T-helper 2 cell treated with Interferon-gamma antibody and Interleukin-4, amounts not matched to agents 5 μg/mL and 100 μg/mL, for 36 hours (primary cell): ENCODE results near the gene SP6.

ENCODE experiments used
- DNase-seq: peaks from one replicate; pipeline ENCODE4 v3.0.0; 2021; ENCODE audit warnings: low spot score
- H3K27ac Mint-ChIP-seq: one replicate; pipeline ENCODE4 v1.8.0; 2021; ENCODE audit warnings: mild to moderate bottlenecking, mixed read lengths
- H3K27me3 Mint-ChIP-seq: one replicate; pipeline ENCODE4 v1.8.0; 2021; ENCODE audit warnings: low read depth, mixed read lengths
- H3K36me3 Mint-ChIP-seq: one replicate; pipeline ENCODE4 v1.8.0; 2021; ENCODE audit warnings: low read depth, mixed read lengths
- H3K4me1 Mint-ChIP-seq: one replicate; pipeline ENCODE4 v1.8.0; 2021; ENCODE audit warnings: low read depth, mixed read lengths
- H3K4me3 Mint-ChIP-seq: one replicate; pipeline ENCODE4 v1.8.0; 2022; ENCODE audit warnings: mild to moderate bottlenecking, moderate library complexity, mixed read lengths
- H3K9me3 Mint-ChIP-seq: one replicate; pipeline ENCODE4 v1.8.0; 2021; ENCODE audit warnings: mixed read lengths

Gene SP6

DNA sequence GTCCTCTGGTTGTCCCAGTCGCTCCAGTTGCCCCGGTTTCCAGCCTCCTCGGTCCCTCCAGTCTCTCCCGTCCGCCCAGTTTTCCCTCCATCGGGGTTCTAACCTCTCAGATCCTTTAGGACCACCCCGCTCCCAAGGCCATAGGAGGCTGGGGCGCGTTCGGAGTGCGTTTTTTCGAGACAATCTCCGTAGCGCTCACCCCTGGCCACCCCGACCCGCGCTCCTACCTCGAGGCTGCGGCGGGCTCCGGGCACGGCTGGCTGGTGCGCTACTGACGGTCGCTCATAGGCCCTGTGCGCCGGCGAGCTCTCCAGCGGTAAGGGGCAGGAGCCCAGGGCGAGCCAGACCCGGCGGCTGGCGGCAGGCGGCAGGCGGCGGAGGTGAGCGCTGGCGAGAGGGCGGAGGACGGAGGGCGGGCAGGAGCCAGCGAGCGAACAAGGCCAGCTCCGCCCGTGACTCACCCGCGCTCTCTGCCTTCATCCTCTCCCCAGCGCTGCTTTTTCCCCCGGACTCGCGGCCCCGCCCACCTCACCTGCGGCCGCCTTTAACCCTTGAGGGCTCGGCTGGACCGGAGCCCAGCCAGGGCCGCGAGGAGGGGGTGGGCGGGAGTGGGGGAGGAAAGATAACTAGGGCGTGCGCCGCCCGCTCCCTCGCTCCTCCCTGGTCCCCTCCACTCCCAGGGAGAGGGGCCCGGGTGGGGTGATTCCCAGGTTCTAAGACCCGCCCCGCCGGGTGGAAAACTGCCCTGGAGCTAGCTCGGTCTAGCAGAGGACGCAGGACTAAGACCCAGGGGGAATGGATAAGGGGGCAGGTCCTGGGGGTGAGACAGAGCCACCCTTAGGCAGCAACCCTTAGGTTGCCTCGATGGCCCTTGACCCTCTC, at the start of gene SP6:
Gene SP6 (minus strand): TSS at position 472 of the 882 bp plus-strand sequence. CDS start 2,734 bp downstream, outside the sequence.
- Mint-ChIP-seq H3K27ac (no peak within 1 kb of the TSS), H3K4me3 (peak within 1 kb of the TSS; percentile 47)
- DNase-seq = peak; percentile 65

DNA sequence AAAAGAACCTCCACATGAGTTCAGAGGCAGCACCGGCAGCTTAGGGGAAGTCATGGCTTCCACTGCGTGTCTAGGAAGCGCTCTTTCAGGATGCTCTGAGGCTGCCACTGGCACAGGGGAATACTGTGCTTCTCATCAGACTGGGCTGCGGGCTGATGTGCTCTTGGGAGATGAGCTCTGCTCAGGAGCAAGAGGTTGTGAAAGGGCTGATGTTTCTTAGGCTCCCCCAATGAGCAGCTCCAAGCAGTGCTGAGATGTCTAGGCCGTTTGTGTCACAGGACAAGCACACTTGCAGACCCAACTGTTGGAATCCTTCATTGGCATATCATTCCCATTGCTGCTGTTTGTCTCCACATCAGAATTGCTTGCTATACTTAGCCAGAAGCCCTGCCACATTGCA, 48.7 kb upstream of the SP6 start:
- Mint-ChIP-seq H3K27me3 (no peaks in the 10 kb centered on the region), H3K36me3 (peaks cover 19% of the 10 kb centered on the region), H3K9me3 (no peaks in the 10 kb centered on the region), H3K27ac (no peak overlapping the region), H3K4me1 (peaks cover 26% of the 10 kb centered on the region), H3K4me3 (no peak overlapping the region)
- DNase-seq = no peak

More for the DNA sequence above, at the start of gene SP6:
- Mint-ChIP-seq H3K27me3 (peaks cover 87% of the 10 kb centered on the region), H3K9me3 (no peaks in the 10 kb centered on the region), H3K36me3 (no peaks in the 10 kb centered on the region), H3K4me1 (peaks cover 8% of the 10 kb centered on the region)

DNA sequence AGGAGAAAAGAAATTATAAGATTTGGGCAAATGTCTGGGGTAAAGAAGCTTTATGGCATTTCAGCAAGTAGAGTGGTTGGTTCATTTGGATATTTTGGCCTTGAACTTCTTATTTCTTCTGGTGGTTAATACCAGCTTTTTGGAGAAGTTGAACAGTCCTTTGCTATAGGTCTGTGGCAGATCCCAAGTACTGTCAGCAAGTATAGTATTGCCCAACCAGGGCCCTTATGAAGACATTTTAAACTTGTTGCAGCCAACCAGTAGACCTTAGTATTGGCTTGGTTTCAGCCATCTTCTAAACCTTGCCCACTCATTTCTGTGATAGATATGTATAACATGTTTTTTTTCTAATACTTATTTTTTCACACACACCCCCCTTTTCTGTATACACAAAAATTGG, 47.3 kb upstream of the SP6 start:
- H3K27ac Mint-ChIP-seq = no peak overlapping the region
- H3K4me3 Mint-ChIP-seq = no peak overlapping the region
- DNase-seq = no peak
- H3K4me1 Mint-ChIP-seq = peaks cover 33% of the 10 kb centered on the region
- no peaks in the 10 kb centered on the region for H3K9me3 Mint-ChIP-seq
- H3K36me3 Mint-ChIP-seq = peaks cover 16% of the 10 kb centered on the region
- H3K27me3 Mint-ChIP-seq = no peaks in the 10 kb centered on the region

DNA sequence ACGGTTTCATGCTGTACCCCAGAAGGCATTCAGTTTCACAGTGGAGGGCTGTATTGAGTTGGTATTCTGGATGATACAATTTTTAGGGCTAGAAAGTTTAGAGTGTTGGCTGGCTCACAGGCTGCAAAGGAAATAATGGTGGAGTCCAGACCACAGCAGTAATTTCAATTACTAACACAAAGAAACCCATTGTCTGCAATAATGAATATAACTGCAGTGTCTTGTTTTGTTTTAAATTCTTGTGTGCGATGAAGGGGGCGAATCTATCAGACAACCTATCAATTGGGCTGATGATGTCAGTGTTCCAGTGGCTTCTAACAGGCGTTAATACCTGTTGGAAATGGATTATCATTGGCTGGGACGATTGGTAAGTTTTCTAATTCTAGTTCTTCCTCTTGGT, 46.6 kb upstream of the SP6 start:
- Mint-ChIP-seq H3K27ac (no peak overlapping the region), H3K4me1 (peaks cover 33% of the 10 kb centered on the region), H3K27me3 (no peaks in the 10 kb centered on the region), H3K36me3 (peaks cover 16% of the 10 kb centered on the region), H3K9me3 (no peaks in the 10 kb centered on the region), H3K4me3 (peak overlapping the region; percentile 88)
- no peak for DNase-seq

DNA sequence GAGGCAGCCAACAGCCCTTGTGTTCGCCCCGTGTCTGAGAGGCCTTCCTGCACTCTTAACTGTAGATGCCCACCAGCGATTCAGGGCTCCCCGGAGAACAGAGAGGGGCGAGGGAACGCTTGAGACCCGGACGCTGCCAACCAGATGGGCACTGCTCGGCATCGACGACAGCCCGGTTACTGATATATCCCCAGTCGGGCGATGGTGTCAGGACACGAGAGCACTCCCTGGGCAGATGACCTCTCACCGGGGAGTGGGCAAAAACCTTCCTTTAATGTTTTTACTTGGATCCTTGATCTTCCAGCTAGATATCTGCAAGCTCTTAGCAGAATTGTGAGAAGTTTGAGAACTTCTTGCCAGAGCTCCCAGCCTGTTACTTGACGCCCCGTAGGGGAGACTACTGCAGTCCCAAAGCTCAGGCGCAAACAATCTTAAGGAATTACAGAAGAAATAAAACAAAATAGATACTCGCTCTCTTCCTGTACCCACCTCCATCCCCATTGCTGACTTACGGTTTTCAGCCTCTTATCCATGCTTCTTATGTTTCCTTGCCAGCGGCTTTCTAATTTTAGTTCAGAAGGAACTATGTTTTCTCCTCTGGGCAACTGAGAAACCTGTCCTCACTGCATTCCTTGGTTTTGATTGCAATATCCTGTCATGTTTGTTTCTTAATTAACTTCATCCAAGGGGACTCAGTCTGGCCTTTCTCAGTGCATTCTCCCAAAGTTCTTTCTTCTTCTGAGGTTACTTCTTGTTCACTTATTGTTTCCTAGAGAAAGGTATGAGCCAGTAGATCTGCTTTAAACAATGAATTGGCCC, 45.9 kb upstream of the SP6 start:
- H3K27me3 Mint-ChIP-seq = no peaks in the 10 kb centered on the region
- no peaks in the 10 kb centered on the region for H3K9me3 Mint-ChIP-seq
- peak overlapping the region; percentile 93 for H3K27ac Mint-ChIP-seq
- peak overlapping the region; percentile 88 for H3K4me3 Mint-ChIP-seq
- peaks cover 11% of the 10 kb centered on the region for H3K36me3 Mint-ChIP-seq
- H3K4me1 Mint-ChIP-seq = peaks cover 30% of the 10 kb centered on the region
- no peak for DNase-seq

DNA sequence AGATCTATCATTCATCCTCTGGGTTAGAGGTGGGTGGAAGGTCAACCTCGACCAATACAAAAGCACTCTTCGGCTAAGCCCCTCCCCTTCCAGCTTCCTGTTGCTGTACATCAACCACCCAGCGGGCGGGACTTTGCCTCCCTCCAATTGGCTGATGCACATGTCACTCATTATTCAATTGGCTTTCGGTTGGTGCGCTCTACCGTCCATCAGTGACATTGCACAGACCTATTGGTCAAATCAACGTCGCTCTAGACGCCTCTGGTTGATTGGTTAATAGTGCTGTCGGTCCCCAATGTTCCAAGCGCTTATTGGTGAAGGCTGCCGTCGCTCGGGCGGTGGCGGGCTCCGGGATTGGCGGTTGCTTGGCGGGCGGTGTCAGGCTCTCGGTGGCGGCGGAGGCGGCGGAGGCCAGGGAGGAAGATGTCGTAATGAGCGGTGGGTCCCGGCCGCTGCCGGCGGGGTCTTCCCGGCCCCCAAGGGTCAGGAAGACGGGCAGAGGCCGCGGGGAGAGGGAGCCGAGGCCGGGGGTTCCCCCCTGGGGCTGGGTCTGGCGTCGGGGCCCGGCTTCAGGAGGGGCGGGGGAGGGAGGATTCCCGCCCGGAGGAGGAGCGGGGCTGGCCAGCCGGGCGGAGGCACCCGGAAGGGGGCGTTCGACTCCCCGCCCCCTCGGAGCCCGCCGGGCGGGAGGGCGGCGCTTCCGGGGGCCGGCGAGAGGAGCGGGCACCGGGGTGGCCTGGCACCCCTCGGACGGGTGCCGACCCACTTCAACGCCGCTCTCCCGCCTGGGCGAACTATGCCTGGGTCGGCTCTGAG, 45.1 kb upstream of the SP6 start, which contains the start of gene SP2:
Gene SP2 (plus strand): TSS at position 381 of the 816 bp plus-strand sequence. CDS start 51 bp downstream, at position 432.
- peak; percentile 100 for DNase-seq
- Mint-ChIP-seq H3K4me3 (peak within 1 kb of the TSS; percentile 93), H3K36me3 (peaks cover 11% of the 10 kb centered on the region), H3K9me3 (no peaks in the 10 kb centered on the region), H3K4me1 (peaks cover 35% of the 10 kb centered on the region), H3K27ac (peak within 1 kb of the TSS; percentile 99), H3K27me3 (no peaks in the 10 kb centered on the region)

DNA sequence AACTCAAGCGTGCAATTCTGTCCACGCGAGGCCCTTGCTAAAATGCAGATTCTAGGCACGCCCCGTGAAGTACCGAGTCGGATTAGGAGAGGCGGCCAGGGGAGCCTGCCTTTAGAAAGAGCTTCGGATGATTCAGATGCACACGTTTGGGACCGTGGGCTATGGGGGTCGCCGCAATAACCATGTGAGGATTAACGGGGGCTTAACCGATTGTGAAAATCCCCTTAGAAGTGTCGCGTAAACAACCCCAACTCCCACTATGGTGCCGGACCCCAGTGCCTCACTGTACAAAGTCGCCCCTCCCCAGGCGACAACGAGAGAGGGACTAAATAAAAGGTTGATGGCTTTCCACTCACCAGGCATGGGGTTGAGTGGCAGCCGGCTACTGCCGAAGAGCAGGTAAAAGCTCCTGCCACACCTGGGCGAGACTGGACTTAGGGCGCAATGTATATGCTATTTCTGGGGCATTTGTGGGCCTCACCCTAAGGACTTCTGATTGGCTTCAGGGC, 44.4 kb upstream of the SP6 start:
- peak overlapping the region; percentile 93 for H3K4me3 Mint-ChIP-seq
- H3K36me3 Mint-ChIP-seq = peaks cover 11% of the 10 kb centered on the region
- no peaks in the 10 kb centered on the region for H3K27me3 Mint-ChIP-seq
- no peak for DNase-seq
- no peaks in the 10 kb centered on the region for H3K9me3 Mint-ChIP-seq
- H3K4me1 Mint-ChIP-seq = peaks cover 35% of the 10 kb centered on the region
- H3K27ac Mint-ChIP-seq = peak overlapping the region; percentile 99

DNA sequence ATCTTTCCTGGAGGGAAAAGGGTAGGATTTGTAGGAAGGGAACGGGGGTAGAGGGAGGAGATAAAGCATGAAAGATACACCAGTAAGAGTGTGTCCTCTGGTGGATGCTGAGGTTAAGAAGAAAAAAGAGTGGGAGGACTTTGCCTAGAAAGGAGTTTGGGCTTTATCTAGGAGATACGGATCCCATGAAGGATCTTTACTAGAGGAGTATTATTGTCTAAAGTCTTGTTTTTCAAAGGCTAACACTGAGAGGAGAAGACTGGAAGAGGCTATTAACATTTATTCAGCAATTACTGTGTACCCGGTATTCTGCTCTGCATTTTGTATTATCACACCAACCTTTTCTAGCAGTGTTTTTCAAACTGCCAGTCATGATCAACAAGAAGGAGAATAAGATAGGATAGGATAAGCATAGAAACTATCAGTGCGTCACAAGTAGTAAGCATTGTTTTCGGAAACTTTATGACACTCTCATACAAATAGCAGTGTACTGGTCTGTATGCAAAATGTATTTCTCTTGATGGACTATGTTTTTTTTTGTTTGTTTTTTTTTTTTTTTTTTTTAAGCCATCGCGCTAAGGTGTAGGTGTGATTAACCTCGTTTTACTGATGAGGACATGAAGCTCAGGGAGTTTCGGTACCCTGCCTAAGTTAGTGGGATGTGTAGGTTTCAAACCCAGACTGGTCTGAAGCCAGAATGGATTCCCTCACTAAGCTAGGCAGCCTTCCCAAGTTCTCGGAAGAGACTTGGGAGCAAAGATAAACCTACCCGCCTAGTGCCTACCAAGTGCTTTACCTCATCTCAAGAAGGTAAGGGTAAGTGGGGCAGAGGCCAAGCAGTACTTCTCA, 43.8 kb upstream of the SP6 start:
- Mint-ChIP-seq H3K27ac (peak overlapping the region; percentile 99), H3K9me3 (no peaks in the 10 kb centered on the region), H3K36me3 (peaks cover 11% of the 10 kb centered on the region), H3K4me1 (peaks cover 36% of the 10 kb centered on the region), H3K4me3 (peak overlapping the region; percentile 93), H3K27me3 (no peaks in the 10 kb centered on the region)
- DNase-seq = no peak

DNA sequence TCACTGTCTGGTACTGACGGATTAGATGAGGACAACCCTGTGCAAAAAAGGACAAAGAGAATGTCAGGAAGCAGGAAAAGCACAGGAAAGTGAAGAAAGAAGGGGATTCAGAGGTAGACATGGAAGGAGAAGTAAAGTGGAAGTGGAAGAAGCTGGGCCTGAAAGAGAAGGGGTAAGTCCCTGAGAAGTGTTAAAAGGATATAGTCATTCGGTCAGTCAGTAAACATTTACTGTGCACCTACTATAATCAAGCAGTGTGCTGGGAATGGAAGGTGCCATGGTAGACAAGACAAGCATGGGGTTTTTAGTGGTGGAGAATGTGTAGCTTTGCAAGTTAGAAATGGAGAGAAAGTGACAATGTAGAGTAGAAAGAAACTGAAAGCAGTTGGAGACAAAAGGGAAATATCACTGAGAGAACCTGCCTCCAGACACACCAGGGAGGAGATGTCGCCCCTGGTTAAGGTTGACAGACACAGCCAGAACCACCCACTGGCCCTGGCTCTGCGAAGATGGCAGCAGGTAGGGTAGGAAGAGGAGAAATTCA, 40.7 kb upstream of the SP6 start:
- Mint-ChIP-seq H3K27ac (peak overlapping the region; percentile 45), H3K36me3 (peaks cover 1% of the 10 kb centered on the region), H3K9me3 (no peaks in the 10 kb centered on the region), H3K27me3 (no peaks in the 10 kb centered on the region), H3K4me3 (no peak overlapping the region), H3K4me1 (peaks cover 20% of the 10 kb centered on the region)
- DNase-seq = no peak

DNA sequence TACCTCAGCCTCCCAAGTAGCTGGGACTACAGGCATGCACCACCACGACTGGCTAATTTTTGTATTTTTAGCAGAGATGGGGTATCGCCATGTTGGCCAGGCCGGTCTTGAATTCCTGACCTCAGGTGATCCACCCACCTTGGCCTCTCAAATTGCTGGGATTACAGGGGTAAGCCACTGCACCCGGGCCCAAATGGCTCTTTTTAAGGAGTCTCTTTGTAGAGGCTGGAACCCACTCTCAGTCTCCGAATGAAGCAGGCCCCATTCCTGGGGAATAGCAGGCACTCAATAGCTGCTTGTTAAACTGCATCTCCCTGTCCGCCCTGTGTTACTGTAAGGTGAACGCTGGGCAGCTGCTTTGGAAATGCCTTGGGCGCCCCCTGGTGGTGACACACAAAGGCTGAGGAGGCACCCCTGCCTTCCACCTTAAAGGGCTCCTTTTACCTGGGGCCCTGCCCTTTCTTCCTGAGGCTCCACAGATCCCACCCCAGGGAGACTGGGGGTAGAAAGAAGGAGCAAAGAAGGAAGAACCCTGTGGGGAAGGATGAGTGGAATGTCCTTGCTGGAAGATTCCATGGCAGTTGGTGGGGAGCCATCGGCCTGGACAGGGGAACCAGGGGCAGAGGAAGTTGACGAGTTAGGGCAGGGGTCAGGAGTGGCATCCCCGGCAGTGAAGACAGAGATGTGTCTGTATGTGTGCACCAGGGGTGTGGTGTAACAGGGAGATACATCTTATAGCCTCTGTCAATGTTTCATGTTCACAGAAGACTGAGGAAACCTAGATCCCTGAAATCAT, 39.0 kb upstream of the SP6 start:
- Mint-ChIP-seq H3K27me3 (no peaks in the 10 kb centered on the region), H3K4me1 (peaks cover 20% of the 10 kb centered on the region), H3K9me3 (no peaks in the 10 kb centered on the region), H3K4me3 (no peak overlapping the region), H3K27ac (no peak overlapping the region), H3K36me3 (peaks cover 1% of the 10 kb centered on the region)
- peak; percentile 82 for DNase-seq

DNA sequence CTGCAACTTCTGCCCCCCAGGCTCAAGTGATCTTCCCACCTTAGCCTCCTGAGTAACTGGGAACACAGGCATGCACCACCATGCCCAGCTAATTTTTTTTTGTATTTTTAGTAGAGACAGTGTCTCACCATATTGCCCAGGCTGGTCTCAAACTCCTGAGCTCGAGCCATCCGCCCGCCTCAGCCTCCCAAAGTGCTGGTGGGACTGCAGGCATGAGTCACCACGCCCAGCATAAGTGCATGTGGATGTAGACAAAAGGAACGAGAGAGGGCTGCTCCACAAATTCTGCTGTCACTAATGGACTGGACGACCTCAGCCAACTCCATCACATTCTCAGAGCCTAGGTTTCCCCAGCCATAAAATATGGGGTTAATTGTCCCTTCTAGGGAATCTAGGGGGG, 37.3 kb upstream of the SP6 start:
- Mint-ChIP-seq H3K4me3 (no peak overlapping the region), H3K36me3 (no peaks in the 10 kb centered on the region), H3K27ac (no peak overlapping the region), H3K27me3 (no peaks in the 10 kb centered on the region), H3K9me3 (no peaks in the 10 kb centered on the region), H3K4me1 (peaks cover 9% of the 10 kb centered on the region)
- no peak for DNase-seq
